Heart right ventricle (tissue), 16 donors: Measurements from ENCODE around the gene KIF1B. TPM values are rescaled to one million over a fixed set of nuclear protein-coding genes. Genes with fewer than 3 reads are reported as not detected.

Experiments used
- ATAC-seq, 8 donors: fragments of 200-7000 bp; cut with Tn5 transposase; one replicate each; pipeline ENCODE4 v1.9.1; 2020; ENCODE audit warnings: mild to moderate bottlenecking in 8 of 8, moderate library complexity in 8 of 8, moderate number of reproducible peaks in 1 of 8
- DNase-seq, 2 donors: peaks; one replicate each; pipeline ENCODE4 v3.0.0-alpha.2; 2020
- H3K27ac ChIP-seq, 10 donors: fragments of 200-600 bp; sonication (generic) in 2 of 10; one replicate each; pipeline versions ENCODE4 v1.5.0 to v1.8.0; 2020 to 2022; ENCODE audit warnings: mild to moderate bottlenecking in 3 of 10
- H3K27me3 ChIP-seq, 7 donors: fragments of 200-600 bp; one replicate each; pipeline ENCODE4 v1.8.0; 2021 to 2022; ENCODE audit warnings: mild to moderate bottlenecking in 2 of 7
- H3K36me3 ChIP-seq, 9 donors: fragments of 200-600 bp; sonication (generic) in 1 of 9; one replicate each; pipeline versions ENCODE4 v1.5.0 to v1.8.0; 2020 to 2022; ENCODE audit warnings: mild to moderate bottlenecking in 2 of 9
- H3K4me1 ChIP-seq, 9 donors: fragments of 200-600 bp; sonication (generic) in 1 of 9; one replicate each; pipeline versions ENCODE4 v1.5.0 to v1.8.0; 2020 to 2022; ENCODE audit warnings: mild to moderate bottlenecking in 4 of 9
- H3K4me3 ChIP-seq, 10 donors: fragments of 200-600 bp; sonication (generic) in 2 of 10; one replicate each; pipeline versions ENCODE4 v1.5.0 to v1.8.0; 2020 to 2022; ENCODE audit warnings: mild to moderate bottlenecking in 7 of 10, moderate library complexity in 2 of 10
- H3K9me3 ChIP-seq, 11 donors: fragments of 200-600 bp in 10 of 11; sonication (generic) in 2 of 11; one replicate each; pipeline versions ENCODE4 v1.5.0 to v1.8.0; 2013 to 2022; ENCODE audit warnings: mild to moderate bottlenecking in 2 of 11, control low read depth in 1 of 11, moderate library complexity in 1 of 11
- CTCF ChIP-seq, 9 donors: fragments of 200-600 bp; sonication (generic) in 2 of 9; IDR thresholded peaks; one replicate each; pipeline versions ENCODE4 v1.5.0 to v1.8.0; 2021 to 2022; ENCODE audit warnings: antibody characterized with exemption in 9 of 9, mild to moderate bottlenecking in 5 of 9, moderate library complexity in 1 of 9
- WGBS, 2 donors: extraction: QIAGEN DNeasy Blood & Tissue Kit; methylation state at CpG; one replicate each; pipeline ENCODE4 v1.1.7; 2013; ENCODE audit warnings: inconsistent platforms in 1 of 2; 5-methylcytosine and 5-hydroxymethylcytosine counted together
- intact Hi-C, 10 donors: fragments of 100-400 bp; cut with DNase I; formaldehyde crosslinking; loops; one replicate each; pipeline versions ENCODE4 v1.11.1 to v1.14.2; 2022
- polyA plus RNA-seq, 2 donors: library from polyadenylated mRNA; stranded (reverse); fragments of 200-250 nt; gene quantifications; one replicate each; pipeline ENCODE4 v1.2.3, GENCODE V29; 2013
- total RNA-seq, 10 donors: library from RNA; stranded (reverse); fragmentation: NEBNext Ultra II Directional in 3 of 10; extraction: Animal tissue kit (Norgen Biotek cat#: 25700) in 3 of 10; gene quantifications; one replicate each; pipeline versions ENCODE4 v1.2.1 to v1.2.4, GENCODE V29; 2021 to 2023
- donor health status: Arrhythmogenic right ventricular cardiomyopathy.
- donor health status: ischemic (EF 13 %, LVEDD 7.1; RV severe dilation, severe dysfunction).
- donor health status: healthy with polysubstance abuse.
- donor health status: DM: no; HTN: yes; CAD: no.
- donor health status: DM: no; HTN: no; CAD: no.
- donor health status: ischemic (EF 25% LVEDD 6.9; RV normal size, moderate dysfunction).
- donor health status: ischemic (EF 25% LVEDD 5.7; RV mildly dilated, moderate dysfunction).
- donor health status: healthy.
- donor health status: DM: yes; HTN: yes; CAD: no.
- donor health status: Ischemic cardiomyopathy.
- donor health status: ischemic (EF 35%, LVEDD 5.7; RV mildly dilated, moderate dysfunction).
- donor health status: nonischemic (EF 11% LVEDD 7.7; RV severe dilation, severe dysfunction).
- donor health status: DM: yes; HTN: yes; CAD: no.
- donor health status: PGD.
- donor health status: ischemic (EF 29% LVEDD 5.4; RV normal size, mild dysfunction).
- donor health status: nonischemic (EF 23%, LVEDD 6.1; RV moderate dilation, normal function).

Gene KIF1B
- total and polyA plus RNA-seq, 12 donors = 21.6 to 107 (median 87.5) TPM

- Histone ChIP-seq H3K36me3 (peaks cover 0 to 22% (median 5%) of the 10 kb centered on the region in 9 donors), H3K27ac (peak overlapping the region in 9 of 10 donors; percentile 39 to 97 (median 89)), H3K27me3 (no peaks in the 10 kb centered on the region), H3K4me3 (peak overlapping the region; percentile 39 to 99 (median 80)), H3K4me1 (peaks cover 3 to 42% (median 14%) of the 10 kb centered on the region in 9 donors), H3K9me3 (peaks cover 0 to 10% (median 0%) of the 10 kb centered on the region in 11 donors)
- no peak for ATAC-seq
- no peak for DNase-seq
- intact Hi-C loops = loop anchor here in 1 of 10 donors (2.0 kb wide), 2 partner anchors 22 to 76 kb away; partner anchors contain the start of gene PEX14
- WGBS, 2 donors = 0 to 1% methylated on average over 34 of the region's 34 CpGs
- TF ChIP-seq CTCF (IDR thresholded peaks at IDR 0.05) = no peak
Measured at GRCh38 chr1:10398278-10398733, 187.9 kb downstream of the KIF1B start.

- H3K36me3 ChIP-seq = peaks cover 0 to 28% (median 10%) of the 10 kb centered on the region in 9 donors
- 0% methylated on average over 76 of the region's 76 CpGs for WGBS, 2 donors
- peak; percentile 98 to 100 (median 100) for ATAC-seq
- peak; percentile 98 to 99 for DNase-seq
- intact Hi-C loops = loop anchor here in 1 of 10 donors (2.0 kb wide), 2 partner anchors 22 to 76 kb away; partner anchors contain the start of gene PEX14
- H3K27me3 ChIP-seq = no peaks in the 10 kb centered on the region
- H3K27ac ChIP-seq = peak within 1 kb of the TSS; percentile 59 to 97 (median 90)
- peak within 1 kb of the TSS; percentile 57 to 99 (median 80) for H3K4me3 ChIP-seq
- peaks cover 3 to 47% (median 14%) of the 10 kb centered on the region in 9 donors for H3K4me1 ChIP-seq
- H3K9me3 ChIP-seq = peaks cover 0 to 9% (median 0%) of the 10 kb centered on the region in 11 donors
- peak in 1 of 9 donors; percentile 10 for TF ChIP-seq CTCF (IDR thresholded peaks at IDR 0.05)
Measured at GRCh38 chr1:10398734-10399443, 188.5 kb downstream of the KIF1B start, which contains the start of gene PGD. PGD (plus strand) TSS chr1:10399064; CDS start chr1:10399118, 54 bp downstream.

DNA sequence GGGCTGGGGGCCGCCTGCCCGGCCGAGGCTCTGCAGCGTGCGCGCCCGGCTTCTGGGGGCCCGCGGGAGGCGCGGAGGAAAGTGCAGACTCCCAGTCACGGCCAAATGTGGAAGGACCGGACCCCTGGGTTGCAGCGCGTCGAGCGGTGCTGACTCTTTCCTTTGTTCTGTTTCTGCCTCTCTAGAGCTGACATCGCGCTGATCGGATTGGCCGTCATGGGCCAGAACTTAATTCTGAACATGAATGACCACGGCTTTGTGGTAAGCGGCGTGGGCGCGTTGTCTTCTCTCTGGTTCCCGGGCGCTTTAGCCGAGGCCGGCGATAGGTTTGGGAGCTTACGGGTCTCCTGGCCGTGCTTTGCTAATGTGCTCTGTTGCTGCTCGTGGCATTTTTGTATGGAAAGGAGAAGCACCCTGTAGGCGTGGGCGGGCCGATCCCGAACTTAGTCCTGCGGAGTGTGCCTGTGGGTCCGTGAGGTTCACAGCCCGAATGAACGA lies 189.1 kb downstream of the KIF1B start:
- Histone ChIP-seq H3K9me3 (peaks cover 0 to 3% (median 0%) of the 10 kb centered on the region in 11 donors), H3K36me3 (peaks cover 0 to 34% (median 16%) of the 10 kb centered on the region in 9 donors), H3K27me3 (no peaks in the 10 kb centered on the region), H3K27ac (peak overlapping the region; percentile 59 to 97 (median 90)), H3K4me1 (peaks cover 3 to 52% (median 14%) of the 10 kb centered on the region in 9 donors), H3K4me3 (peak overlapping the region; percentile 57 to 99 (median 80))
- WGBS, 2 donors = 0 to 1% methylated on average over 42 of the region's 42 CpGs
- ATAC-seq (peak in 1 of 8 donors; percentile 0), DNase-seq (peak in 1 of 2 donors; percentile 18)
- no peak for TF ChIP-seq CTCF (IDR thresholded peaks at IDR 0.05)
- intact Hi-C loops = loop anchor here in 1 of 10 donors (2.0 kb wide), 2 partner anchors 23 to 75 kb away; partner anchors contain the start of gene PEX14

DNA sequence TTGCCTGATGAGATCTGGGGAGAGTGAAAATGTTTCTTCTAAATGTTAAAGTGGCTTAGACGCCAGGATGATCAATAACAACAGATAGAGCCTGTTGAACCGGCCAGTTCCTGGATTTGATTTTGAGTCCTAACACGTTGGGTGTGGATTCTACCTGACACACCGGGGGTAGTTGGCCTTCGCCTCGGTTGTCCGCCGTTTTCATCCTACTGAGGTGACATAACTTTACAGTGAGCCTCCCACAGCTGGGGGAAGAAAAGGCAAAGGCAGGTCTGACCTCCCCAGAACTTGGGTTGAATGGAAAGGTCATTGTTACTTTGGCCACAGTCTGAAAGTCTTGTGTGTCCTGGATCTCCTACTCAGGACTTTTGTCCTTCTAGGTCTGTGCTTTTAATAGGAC lies 189.6 kb downstream of the KIF1B start:
- peak overlapping the region in 6 of 10 donors; percentile 88 to 95 (median 92) for H3K27ac ChIP-seq
- no peak for TF ChIP-seq CTCF (IDR thresholded peaks at IDR 0.05)
- no peak for DNase-seq
- intact Hi-C loops = no loop called here
- 56 to 69% methylated on average over 8 of the region's 8 CpGs for WGBS, 2 donors
- no peak for ATAC-seq
- no peaks in the 10 kb centered on the region for H3K27me3 ChIP-seq
- no peaks in the 10 kb centered on the region for H3K9me3 ChIP-seq
- H3K4me3 ChIP-seq = peak overlapping the region in 9 of 10 donors; percentile 69 to 99 (median 82)
- peaks cover 0 to 39% (median 22%) of the 10 kb centered on the region in 9 donors for H3K36me3 ChIP-seq
- H3K4me1 ChIP-seq = peaks cover 3 to 52% (median 14%) of the 10 kb centered on the region in 9 donors
